Sigmoid colon (tissue), 4 donors: ENCODE results near the gene TTN.

ENCODE experiments used
- EP300 ChIP-seq, 4 donors: sonication (generic); formaldehyde crosslinking; IDR thresholded peaks; one replicate each; pipeline ENCODE4 v1.6.1; 2017; ENCODE audit warnings: antibody characterized with exemption in 4 of 4
- POLR2AphosphoS5 ChIP-seq, 4 donors: sonication (generic); formaldehyde crosslinking; IDR thresholded peaks; one replicate each; pipeline ENCODE4 v1.6.1; 2017; ENCODE audit warnings: antibody characterized with exemption in 4 of 4
- TF ChIP-seq, protein P1 (sequence below), 4 experiments: fragments of 450-650 bp in 3 of 4; fragments of 200-600 bp in 1 of 4; IDR thresholded peaks; one replicate each; pipeline ENCODE4 v1.5.1; 2016 to 2019; ENCODE audit warnings: antibody characterized with exemption in 4 of 4, mild to moderate bottlenecking in 3 of 4, moderate library complexity in 2 of 4

DNA sequence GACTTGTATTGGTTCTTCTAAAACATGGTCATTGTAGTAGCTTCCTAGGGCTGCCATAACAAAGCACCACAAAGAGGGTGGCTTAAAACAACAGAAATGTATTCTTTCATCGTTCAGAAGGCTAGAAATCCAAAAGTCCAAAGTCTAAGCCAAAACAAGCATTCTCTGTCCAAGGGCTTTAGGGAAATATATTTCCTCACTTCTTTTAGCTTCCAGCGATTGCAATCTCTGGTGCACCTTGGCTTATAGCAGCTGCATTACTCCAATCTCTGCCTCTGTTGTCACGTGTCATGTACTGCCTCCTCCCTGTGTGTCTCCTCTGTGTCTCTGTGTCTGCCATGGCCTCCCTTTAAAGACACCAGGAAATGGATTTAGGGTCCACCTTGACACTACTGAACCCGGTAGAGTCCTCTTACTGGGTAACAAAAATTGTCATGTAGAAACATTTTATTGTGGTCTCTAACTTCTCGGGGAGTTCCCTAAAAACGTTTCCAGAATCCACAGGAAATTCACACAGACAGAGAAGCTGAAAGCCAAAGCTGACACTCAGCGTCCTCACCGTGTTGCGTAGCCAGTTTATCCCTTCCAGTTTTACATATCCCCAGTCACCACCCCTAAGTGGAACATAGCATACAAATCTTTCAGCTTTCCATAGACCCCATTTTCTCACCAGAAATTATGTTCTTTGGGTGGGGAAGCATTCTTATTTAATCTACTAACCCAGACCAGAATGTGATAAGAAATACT lies 20.7 kb upstream of the TTN start:
- TF ChIP-seq, protein P1, sequence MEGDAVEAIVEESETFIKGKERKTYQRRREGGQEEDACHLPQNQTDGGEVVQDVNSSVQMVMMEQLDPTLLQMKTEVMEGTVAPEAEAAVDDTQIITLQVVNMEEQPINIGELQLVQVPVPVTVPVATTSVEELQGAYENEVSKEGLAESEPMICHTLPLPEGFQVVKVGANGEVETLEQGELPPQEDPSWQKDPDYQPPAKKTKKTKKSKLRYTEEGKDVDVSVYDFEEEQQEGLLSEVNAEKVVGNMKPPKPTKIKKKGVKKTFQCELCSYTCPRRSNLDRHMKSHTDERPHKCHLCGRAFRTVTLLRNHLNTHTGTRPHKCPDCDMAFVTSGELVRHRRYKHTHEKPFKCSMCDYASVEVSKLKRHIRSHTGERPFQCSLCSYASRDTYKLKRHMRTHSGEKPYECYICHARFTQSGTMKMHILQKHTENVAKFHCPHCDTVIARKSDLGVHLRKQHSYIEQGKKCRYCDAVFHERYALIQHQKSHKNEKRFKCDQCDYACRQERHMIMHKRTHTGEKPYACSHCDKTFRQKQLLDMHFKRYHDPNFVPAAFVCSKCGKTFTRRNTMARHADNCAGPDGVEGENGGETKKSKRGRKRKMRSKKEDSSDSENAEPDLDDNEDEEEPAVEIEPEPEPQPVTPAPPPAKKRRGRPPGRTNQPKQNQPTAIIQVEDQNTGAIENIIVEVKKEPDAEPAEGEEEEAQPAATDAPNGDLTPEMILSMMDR (IDR thresholded peaks at IDR 0.05) = no peak
- TF ChIP-seq EP300 (IDR thresholded peaks at IDR 0.05) (no peak), POLR2AphosphoS5 (IDR thresholded peaks at IDR 0.05) (no peak)
